SU-DHL-6 (cell line): ENCODE measurements around the gene EBP.

Experiments used
- EZH2phosphoT487 ChIP-seq: fragments of 200-600 bp; sonication (generic), shearing (Covaris generic); conservative IDR thresholded peaks from 2 replicates; pipeline ENCODE4 v1.6.1; 2018; ENCODE audit warnings: mild to moderate bottlenecking, antibody characterized with exemption, low read length, moderate library complexity, mixed read lengths
- TF ChIP-seq, protein P1 (sequence below): fragments of 200-600 bp; sonication (generic); IDR thresholded peaks from one replicate; pipeline ENCODE4 v1.5.1; 2017; ENCODE audit warnings: antibody characterized with exemption, mild to moderate bottlenecking, low read length, moderate library complexity; ENCODE audit not compliant: insufficient read depth, poor library complexity, severe bottlenecking

DNA sequence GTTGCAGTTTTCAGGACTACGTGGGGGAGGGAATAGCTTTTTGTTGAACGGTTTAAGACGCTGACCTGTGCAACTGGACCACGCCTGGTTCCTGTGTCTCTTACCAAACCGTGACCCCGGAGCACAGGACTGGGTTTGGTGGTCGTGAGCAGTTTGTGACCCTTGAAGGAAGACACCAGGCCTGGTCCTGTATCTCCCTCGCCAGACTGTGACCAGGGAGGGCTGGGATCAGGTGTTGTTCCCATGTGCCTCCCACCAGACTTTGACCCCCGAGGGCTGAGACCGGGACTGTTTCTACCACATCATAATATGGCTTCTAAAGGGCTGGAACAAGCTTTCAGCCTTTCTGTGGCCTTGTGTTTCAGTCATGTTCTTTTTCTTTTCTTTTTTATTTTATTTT, 683 bp downstream of the EBP start:
- no peak for TF ChIP-seq EZH2phosphoT487
- TF ChIP-seq, protein P1, sequence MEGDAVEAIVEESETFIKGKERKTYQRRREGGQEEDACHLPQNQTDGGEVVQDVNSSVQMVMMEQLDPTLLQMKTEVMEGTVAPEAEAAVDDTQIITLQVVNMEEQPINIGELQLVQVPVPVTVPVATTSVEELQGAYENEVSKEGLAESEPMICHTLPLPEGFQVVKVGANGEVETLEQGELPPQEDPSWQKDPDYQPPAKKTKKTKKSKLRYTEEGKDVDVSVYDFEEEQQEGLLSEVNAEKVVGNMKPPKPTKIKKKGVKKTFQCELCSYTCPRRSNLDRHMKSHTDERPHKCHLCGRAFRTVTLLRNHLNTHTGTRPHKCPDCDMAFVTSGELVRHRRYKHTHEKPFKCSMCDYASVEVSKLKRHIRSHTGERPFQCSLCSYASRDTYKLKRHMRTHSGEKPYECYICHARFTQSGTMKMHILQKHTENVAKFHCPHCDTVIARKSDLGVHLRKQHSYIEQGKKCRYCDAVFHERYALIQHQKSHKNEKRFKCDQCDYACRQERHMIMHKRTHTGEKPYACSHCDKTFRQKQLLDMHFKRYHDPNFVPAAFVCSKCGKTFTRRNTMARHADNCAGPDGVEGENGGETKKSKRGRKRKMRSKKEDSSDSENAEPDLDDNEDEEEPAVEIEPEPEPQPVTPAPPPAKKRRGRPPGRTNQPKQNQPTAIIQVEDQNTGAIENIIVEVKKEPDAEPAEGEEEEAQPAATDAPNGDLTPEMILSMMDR = no peak
